Activated naive CD8-positive, alpha-beta T cell treated with anti-CD3 and anti-CD28 coated beads, Interleukin-2, amount 10 ng/mL, durations not matched to agents 7 days and 5 days (primary cell): ENCODE data around the gene ITGA1. TPM values are rescaled to one million over a fixed set of nuclear protein-coding genes. Genes with fewer than 3 reads are reported as not detected.

Source experiments
- ATAC-seq: fragments of 150-1000 bp; cut with Tn5 transposase; one replicate; pipeline ENCODE4 v1.10.0; 2021; ENCODE audit warnings: low read depth, moderate library complexity
- POLR2A ChIA-PET: fragments of 350-600 bp; sonication (Branson Sonifier 250); formaldehyde crosslinking; loops from one replicate; lab custom pipeline; 2021; ENCODE audit warnings: antibody characterized with exemption; lab: Charles Lee
- DNase-seq: peaks from one replicate; pipeline ENCODE4 v3.0.0; 2021
- H3K27ac Mint-ChIP-seq: one replicate; pipeline ENCODE4 v1.8.0; 2022; ENCODE audit warnings: mild to moderate bottlenecking, mixed read lengths
- H3K27me3 Mint-ChIP-seq: one replicate; pipeline ENCODE4 v1.8.0; 2022; ENCODE audit warnings: mild to moderate bottlenecking, moderate library complexity, mixed read lengths
- H3K36me3 Mint-ChIP-seq: one replicate; pipeline ENCODE4 v1.8.0; 2021; ENCODE audit warnings: mild to moderate bottlenecking, mixed read lengths
- H3K4me1 Mint-ChIP-seq: one replicate; pipeline ENCODE4 v1.8.0; 2021; ENCODE audit warnings: mixed read lengths
- H3K4me3 Mint-ChIP-seq: one replicate; pipeline ENCODE4 v1.8.0; 2022; ENCODE audit warnings: mild to moderate bottlenecking, moderate library complexity, mixed read lengths
- H3K9me3 Mint-ChIP-seq: one replicate; pipeline ENCODE4 v1.8.0; 2021; ENCODE audit warnings: mixed read lengths
- total RNA-seq, 2 experiments: library from RNA; stranded (reverse); gene quantifications; one replicate each; pipeline ENCODE4 v1.2.3, GENCODE V29; 2021

ITGA1 gene
- total RNA-seq, 2 experiments from 2014 or later = 21.7 to 23.6 TPM

DNA sequence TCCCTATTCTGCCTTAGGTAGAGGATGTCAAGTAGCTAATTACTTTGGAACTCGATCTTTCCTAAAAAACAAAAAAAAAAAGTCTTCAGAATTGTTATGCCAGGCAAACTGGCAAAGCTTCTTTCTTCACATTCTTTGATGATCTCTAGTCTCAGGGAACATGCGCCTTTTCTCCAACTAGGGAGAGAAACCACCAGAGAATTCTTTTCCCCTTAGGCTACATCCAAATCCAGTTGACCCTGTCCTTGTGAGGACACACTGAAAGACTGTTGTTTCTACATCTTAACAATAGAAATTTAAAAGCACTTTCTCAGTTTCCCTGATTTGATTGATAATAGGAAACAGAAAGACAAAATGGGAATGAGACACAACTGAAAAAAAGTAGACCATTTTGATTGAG lies 106.7 kb downstream of the ITGA1 start:
- POLR2A ChIA-PET = no interaction called here
- peaks cover 3% of the 10 kb centered on the region for H3K36me3 Mint-ChIP-seq
- no peaks in the 10 kb centered on the region for H3K27me3 Mint-ChIP-seq
- no peak for ATAC-seq
- no peaks in the 10 kb centered on the region for H3K4me1 Mint-ChIP-seq
- H3K4me3 Mint-ChIP-seq = no peak overlapping the region
- no peak overlapping the region for H3K27ac Mint-ChIP-seq
- DNase-seq = no peak
- H3K9me3 Mint-ChIP-seq = no peaks in the 10 kb centered on the region

DNA sequence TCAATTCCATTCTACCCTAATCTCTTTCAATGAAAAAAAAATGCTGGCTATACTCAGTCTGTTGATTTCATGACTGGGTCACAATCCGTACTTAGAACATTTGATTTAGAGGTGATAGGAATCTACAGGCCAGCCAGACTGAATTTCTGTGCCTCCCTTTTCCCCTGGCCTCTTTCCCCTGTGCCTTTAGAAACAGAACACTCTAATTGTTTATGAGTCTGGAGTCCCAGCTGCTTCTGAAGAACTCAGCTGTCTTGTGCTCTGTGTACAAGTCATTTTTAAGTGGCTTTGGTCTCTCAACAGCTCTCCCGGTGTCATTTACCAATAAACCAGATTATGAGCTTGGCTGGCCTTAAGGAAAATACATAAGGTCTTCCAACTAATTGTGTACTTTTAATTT lies 107.4 kb downstream of the ITGA1 start:
- POLR2A ChIA-PET = no interaction called here
- Mint-ChIP-seq H3K9me3 (no peaks in the 10 kb centered on the region), H3K4me3 (no peak overlapping the region), H3K27me3 (no peaks in the 10 kb centered on the region), H3K27ac (no peak overlapping the region), H3K4me1 (peaks cover 2% of the 10 kb centered on the region), H3K36me3 (peaks cover 3% of the 10 kb centered on the region)
- ATAC-seq (no peak), DNase-seq (no peak)

DNA sequence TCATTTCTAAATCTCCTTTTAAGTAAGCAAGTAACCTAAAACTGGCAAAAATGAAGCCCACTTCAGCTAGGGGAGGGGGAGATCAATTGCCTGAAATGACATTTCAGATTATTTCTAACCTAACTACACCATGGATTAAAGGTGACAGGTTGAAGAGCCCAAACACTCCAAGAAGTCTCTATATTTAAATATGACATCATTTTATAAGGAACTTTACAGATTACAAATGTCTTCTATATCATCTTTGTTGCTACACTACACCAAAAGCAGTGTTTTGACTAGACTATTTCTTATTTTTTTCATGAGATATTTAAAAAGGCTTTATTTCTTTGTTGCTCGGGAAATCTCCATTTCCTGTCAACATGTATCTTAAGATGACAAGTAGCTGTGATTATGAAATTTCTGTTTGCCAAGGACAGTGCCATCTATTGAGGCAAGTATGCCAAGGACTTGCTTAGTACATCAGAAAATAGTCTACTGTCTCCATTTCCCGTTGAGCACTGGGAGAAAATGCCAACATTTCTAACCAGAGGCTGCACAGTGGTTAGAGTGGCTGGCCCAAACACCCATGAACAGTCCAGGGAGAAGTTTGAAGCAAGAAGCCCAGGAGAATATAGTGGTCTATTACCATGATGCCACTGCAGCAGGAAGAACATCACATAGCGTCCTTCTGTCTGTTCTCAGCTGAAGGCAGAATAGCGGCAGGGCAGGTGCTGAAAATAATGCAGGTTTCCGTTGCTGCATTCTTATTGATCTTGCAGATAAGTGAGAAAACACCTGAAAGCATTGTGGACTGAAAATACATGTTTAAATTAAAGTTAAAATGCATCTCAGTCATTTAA lies 108.1 kb downstream of the ITGA1 start:
- POLR2A ChIA-PET = no interaction called here
- no peak overlapping the region for H3K4me3 Mint-ChIP-seq
- ATAC-seq (no peak), DNase-seq (no peak)
- peaks cover 2% of the 10 kb centered on the region for H3K4me1 Mint-ChIP-seq
- H3K27me3 Mint-ChIP-seq = no peaks in the 10 kb centered on the region
- peaks cover 2% of the 10 kb centered on the region for H3K36me3 Mint-ChIP-seq
- H3K9me3 Mint-ChIP-seq = no peaks in the 10 kb centered on the region
- no peak overlapping the region for H3K27ac Mint-ChIP-seq

DNA sequence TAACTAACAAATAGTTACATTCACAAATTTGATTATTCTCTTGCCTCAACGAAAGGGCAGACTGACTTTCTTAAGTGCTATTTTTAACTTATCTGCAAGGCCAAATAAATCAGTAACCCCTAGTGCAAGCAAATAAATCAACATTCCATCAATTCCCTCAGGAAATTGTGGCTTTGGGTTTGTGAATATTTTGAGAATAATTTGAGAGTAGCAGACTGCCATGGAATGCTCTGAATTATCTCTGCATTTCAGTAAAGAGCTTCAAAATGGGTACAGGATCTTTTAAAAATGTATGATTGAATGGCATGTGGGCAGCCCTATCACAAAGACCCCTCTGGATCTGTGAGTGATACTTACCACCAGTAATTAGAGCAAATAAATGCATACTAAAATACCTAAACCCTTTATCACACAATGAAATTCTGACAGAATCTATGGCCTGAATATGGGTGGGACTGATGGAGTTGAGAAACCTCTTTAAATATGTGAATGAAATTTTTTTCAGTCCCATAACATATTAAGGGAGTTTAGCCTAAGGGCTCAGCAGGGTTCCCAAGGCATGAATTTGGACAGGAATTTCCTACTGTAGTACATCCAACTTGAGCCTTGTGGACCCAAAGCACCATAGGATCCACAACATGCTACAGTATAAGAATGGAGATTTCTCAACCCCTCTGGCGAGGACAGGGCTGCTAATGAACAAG lies 109.0 kb downstream of the ITGA1 start:
- no peak for ATAC-seq
- H3K36me3 Mint-ChIP-seq = peaks cover 7% of the 10 kb centered on the region
- POLR2A ChIA-PET = no interaction called here

DNA sequence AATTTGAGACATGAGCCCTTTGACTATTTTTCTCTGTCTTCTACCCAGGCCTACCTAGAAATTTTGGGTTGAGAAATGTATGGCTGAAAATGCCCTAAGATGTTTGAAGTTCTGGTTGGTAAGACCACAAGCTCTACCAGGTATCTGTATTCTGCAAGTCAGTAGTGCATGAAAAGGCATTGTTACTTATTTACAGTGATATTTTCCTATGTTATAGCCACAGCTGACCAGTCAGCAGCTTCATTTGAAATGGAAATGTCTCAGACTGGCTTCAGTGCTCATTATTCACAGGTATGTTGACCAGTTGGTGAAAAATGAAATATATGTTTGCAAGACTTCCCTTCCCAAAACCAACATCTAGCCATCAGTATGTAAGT lies 109.5 kb downstream of the ITGA1 start:
- no peak overlapping the region for H3K27ac Mint-ChIP-seq
- ATAC-seq = no peak
- H3K9me3 Mint-ChIP-seq = no peaks in the 10 kb centered on the region
- no peak for DNase-seq
- no peak overlapping the region for H3K4me3 Mint-ChIP-seq
- H3K27me3 Mint-ChIP-seq = no peaks in the 10 kb centered on the region
- H3K36me3 Mint-ChIP-seq = peaks cover 9% of the 10 kb centered on the region
- POLR2A ChIA-PET = no interaction called here
- H3K4me1 Mint-ChIP-seq = peaks cover 2% of the 10 kb centered on the region

More for the DNA sequence above, 109.0 kb downstream of the ITGA1 start:
- peaks cover 2% of the 10 kb centered on the region for H3K4me1 Mint-ChIP-seq
- H3K4me3 Mint-ChIP-seq = no peak overlapping the region
- no peaks in the 10 kb centered on the region for H3K9me3 Mint-ChIP-seq
- DNase-seq = no peak
- H3K27me3 Mint-ChIP-seq = no peaks in the 10 kb centered on the region
- no peak overlapping the region for H3K27ac Mint-ChIP-seq

DNA sequence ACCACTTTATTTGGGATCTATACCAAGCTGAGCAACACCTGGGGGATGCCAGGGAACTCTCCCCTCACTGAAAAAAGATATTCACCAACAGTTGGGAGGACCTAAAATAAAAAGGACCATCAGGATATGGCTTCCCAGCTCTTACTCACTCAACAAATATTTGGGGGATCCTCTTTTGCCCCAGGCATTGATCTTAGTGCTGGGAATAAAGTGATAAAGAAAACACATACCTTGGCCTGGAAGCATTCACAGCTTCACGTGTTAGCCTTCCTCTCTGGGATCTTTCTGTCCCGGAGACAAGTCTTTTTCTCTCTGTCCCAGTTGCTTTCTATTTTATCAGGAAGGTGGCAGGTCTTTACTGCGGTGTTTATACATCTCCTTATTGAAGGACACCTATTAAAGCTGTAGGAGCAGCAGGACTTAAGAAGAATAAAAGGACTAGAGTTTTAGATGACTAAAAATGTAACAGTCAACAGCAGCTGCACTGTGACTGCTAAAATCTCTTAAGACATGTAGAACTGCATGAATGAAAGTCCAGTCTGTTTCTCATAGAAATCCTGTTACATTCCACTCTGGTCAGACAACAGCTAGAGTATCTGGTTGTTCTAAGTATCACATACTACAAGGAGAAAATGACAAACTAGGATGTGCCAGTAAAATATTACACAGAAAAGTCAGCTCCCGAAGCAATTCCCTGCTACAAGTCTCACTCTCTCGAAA lies 111.4 kb downstream of the ITGA1 start:
- Mint-ChIP-seq H3K4me3 (no peak overlapping the region), H3K4me1 (peaks cover 2% of the 10 kb centered on the region), H3K27me3 (no peaks in the 10 kb centered on the region), H3K36me3 (peaks cover 9% of the 10 kb centered on the region), H3K27ac (no peak overlapping the region), H3K9me3 (peaks cover 1% of the 10 kb centered on the region)
- DNase-seq (no peak), ATAC-seq (no peak)
- POLR2A ChIA-PET = no interaction called here

DNA sequence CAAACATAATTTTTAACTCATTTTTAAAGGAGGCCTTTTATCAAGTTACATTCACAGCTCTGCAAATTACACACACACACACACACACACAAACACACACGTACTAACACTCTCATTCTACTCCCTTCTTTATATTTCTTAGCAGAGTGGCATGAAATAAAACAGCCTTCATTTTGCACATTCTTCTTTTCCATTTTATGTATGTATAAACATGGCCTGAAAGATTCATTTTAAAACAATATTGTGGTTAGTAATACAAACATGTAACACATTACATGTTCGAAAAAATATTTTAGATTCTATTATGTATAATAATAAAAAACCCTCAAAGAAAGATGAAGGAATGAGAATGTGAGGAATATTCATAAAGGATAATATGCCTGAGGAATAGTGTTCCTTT lies 115.4 kb downstream of the ITGA1 start:
- peaks cover 7% of the 10 kb centered on the region for H3K36me3 Mint-ChIP-seq
- no peak overlapping the region for H3K27ac Mint-ChIP-seq
- peaks cover 1% of the 10 kb centered on the region for H3K9me3 Mint-ChIP-seq
- H3K4me3 Mint-ChIP-seq = no peak overlapping the region
- DNase-seq (no peak), ATAC-seq (no peak)
- peaks cover 3% of the 10 kb centered on the region for H3K4me1 Mint-ChIP-seq
- POLR2A ChIA-PET = no interaction called here
- no peaks in the 10 kb centered on the region for H3K27me3 Mint-ChIP-seq

DNA sequence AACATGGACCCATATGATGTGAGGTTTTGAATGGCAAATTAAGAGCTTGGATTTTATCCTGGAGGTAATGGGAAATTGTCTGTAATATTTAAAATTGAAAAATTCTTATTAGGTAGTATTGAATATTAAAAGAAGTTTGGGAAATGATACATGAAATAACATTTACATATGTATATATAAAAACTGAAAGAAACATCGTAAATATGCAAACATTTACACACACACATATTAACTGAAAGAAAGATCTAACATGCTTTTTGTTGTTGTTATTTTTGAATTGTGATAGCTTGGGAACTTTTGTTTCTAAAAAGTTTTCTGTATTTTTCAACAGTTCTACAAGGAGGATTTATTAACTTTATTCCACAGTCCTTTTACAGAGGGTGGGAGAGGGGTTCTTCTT lies 118.6 kb downstream of the ITGA1 start:
- Mint-ChIP-seq H3K36me3 (peaks cover 3% of the 10 kb centered on the region), H3K27me3 (no peaks in the 10 kb centered on the region), H3K4me1 (peaks cover 3% of the 10 kb centered on the region), H3K9me3 (peaks cover 1% of the 10 kb centered on the region), H3K27ac (no peak overlapping the region), H3K4me3 (no peak overlapping the region)
- POLR2A ChIA-PET = no interaction called here
- ATAC-seq (no peak), DNase-seq (no peak)

DNA sequence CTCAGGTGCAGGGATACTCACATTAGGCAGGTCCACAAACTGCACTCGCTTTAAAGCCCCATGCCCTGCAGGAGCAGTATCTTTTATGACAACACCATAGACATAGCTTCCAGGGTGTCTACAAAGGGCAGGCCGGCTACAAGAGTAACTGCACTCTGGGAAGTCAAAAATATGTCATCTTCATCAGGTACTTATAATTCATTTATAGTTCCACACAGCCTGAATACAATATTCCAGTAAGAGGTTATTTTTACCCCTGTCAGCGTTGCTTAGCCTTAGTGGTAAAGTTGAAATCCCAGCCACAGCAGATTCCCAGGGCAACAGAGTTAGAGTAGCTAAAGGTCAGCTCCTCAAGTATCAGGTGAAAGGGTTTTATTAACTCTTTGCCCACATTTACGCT lies 119.1 kb downstream of the ITGA1 start:
- Mint-ChIP-seq H3K4me1 (peaks cover 3% of the 10 kb centered on the region), H3K4me3 (no peak overlapping the region), H3K27ac (no peak overlapping the region), H3K9me3 (peaks cover 1% of the 10 kb centered on the region), H3K36me3 (peaks cover under 1% of the 10 kb centered on the region), H3K27me3 (no peaks in the 10 kb centered on the region)
- POLR2A ChIA-PET = no interaction called here
- DNase-seq (no peak), ATAC-seq (no peak)

DNA sequence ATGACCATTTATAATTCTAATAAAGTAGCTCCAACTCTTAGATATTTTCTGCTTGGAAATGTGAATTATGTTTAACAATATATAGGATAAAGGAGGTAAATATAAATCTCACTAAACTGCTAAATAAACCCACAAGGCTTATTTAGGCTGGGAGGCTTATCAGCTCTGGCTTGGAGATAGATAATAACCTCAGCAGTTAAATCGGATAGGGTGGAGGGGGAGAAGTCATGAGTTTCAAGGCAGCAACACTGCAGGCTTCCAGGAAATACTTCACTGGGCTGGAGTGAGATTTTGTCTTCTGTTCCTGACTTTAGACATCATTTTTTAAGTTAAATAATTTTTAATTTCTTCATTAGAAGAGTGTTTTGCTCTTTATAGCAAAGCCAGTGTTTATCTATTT lies 121.5 kb downstream of the ITGA1 start:
- no peaks in the 10 kb centered on the region for H3K36me3 Mint-ChIP-seq
- DNase-seq (no peak), ATAC-seq (no peak)
- H3K4me3 Mint-ChIP-seq = no peak overlapping the region
- H3K4me1 Mint-ChIP-seq = peaks cover 3% of the 10 kb centered on the region
- H3K27me3 Mint-ChIP-seq = peaks cover 1% of the 10 kb centered on the region
- H3K9me3 Mint-ChIP-seq = no peaks in the 10 kb centered on the region
- H3K27ac Mint-ChIP-seq = no peak overlapping the region
- POLR2A ChIA-PET = no interaction called here

DNA sequence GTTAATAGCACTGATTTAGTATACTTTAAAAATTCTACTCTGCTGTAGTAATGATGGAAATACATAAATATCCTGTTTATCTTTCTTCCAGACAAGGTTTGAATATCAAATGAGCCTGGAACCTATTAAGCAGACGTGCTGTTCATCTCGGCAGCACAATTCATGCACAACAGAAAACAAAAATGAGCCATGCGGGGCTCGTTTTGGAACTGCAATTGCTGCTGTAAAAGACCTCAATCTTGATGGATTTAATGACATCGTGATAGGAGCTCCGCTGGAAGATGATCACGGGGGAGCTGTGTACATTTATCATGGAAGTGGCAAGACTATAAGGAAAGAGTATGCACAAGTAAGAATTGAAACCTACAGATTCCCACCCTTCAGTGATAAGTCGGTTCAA lies 122.4 kb downstream of the ITGA1 start:
- POLR2A ChIA-PET = no interaction called here
- ATAC-seq = no peak
- no peaks in the 10 kb centered on the region for H3K9me3 Mint-ChIP-seq
- no peaks in the 10 kb centered on the region for H3K36me3 Mint-ChIP-seq
- H3K27ac Mint-ChIP-seq = no peak overlapping the region
- peaks cover 5% of the 10 kb centered on the region for H3K4me1 Mint-ChIP-seq
- DNase-seq = no peak
- H3K27me3 Mint-ChIP-seq = peaks cover 3% of the 10 kb centered on the region
- H3K4me3 Mint-ChIP-seq = no peak overlapping the region

DNA sequence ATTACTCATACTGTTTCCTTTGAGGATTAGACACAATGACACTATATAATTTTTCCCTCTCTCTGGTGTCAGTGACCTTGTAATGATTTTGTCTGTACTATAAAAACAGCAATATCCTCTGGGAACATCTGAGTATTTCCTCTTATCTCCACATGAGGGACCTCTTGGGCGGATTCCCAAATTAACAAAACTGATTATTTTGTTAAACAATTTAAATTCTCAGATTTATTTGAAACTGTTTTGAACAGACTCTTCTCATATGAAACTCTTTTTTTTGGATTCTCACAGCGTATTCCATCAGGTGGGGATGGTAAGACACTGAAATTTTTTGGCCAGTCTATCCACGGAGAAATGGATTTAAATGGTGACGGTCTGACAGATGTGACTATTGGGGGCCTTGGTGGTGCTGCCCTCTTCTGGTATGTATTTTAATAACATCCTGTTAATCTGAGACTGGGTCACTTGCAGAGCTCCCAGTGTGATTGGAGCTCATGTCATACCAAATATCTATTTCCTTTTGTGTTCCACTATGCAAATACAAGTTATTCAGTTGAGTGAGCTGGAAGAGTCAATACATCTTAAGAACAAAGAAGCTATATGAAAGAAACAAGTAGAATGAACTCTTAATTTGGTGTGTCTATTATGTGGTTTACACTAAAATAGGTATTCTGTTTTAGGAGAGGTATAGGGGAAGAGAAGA lies 127.6 kb downstream of the ITGA1 start:
- ATAC-seq (peak; percentile 93), DNase-seq (no peak)
- Mint-ChIP-seq H3K4me3 (peak overlapping the region; percentile 55), H3K36me3 (no peaks in the 10 kb centered on the region), H3K9me3 (no peaks in the 10 kb centered on the region), H3K27me3 (peaks cover 4% of the 10 kb centered on the region), H3K4me1 (peaks cover 6% of the 10 kb centered on the region), H3K27ac (no peak overlapping the region)
- POLR2A ChIA-PET = no interaction called here

DNA sequence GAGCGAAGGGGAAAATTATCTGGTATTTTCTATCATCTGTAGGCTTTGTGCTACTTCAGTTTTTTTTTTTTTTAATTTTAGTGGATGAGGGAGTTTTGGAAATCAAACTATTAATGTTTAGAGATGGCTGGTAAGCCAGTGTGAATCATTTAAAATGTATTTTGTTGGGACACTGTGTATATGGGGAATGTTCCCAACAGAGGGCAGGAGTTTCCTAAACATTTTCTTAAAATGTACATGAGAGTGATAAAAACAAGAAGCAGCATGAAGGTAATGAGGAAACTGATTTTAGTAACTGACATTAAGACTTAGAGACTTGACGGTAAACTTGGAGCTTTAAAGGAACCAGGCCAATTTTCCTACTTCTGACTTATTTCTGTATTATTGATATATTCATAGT lies 133.2 kb downstream of the ITGA1 start:
- Mint-ChIP-seq H3K4me1 (peaks cover 10% of the 10 kb centered on the region), H3K27me3 (peaks cover 6% of the 10 kb centered on the region), H3K4me3 (no peak overlapping the region), H3K9me3 (no peaks in the 10 kb centered on the region), H3K36me3 (peaks cover 5% of the 10 kb centered on the region), H3K27ac (no peak overlapping the region)
- ATAC-seq = no peak
- no peak for DNase-seq
- POLR2A ChIA-PET = no interaction called here
